ENCODE measurements around the gene FBXL3. TPM values are rescaled to one million over a fixed set of nuclear protein-coding genes. Genes with fewer than 3 reads are reported as not detected.

The FBXL3 gene
- total RNA-seq, 1 experiment from 2014 or later: 22.0 TPM

DNA sequence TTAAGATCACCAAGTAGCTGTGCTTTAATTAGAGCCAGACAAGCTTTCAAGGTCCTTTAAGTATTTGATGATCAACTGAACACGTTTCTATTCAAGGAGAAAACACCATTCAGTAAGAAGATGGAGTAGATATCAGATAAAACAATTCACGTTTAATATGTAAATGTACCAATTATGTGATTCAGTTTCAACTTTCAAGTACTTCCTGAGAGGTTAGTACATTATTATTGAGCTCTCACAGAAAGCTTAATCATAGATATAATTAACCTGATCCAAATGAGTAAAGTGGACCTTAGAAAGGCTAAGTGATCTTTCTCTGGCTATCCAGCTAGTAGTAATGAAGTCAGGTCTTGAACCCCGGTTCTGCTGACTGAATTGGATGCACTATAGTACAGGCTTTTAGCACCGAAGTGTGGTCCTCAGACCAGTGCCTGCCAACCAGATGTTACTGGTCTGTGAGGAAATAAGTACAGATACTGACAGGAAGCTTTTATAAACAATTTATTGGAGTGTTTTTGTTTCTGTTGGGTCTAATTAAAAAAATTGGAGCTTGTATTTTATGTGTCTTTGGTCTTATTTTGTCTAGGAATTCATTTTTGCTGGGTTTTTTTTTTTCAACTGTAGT, 24.9 kb downstream of the FBXL3 start:
- H3K27me3 ChIP-seq (ENCODE audit: insufficient read depth, low read depth): no peaks in the 10 kb centered on the region
- H3K36me3 ChIP-seq (ENCODE audit: low read depth): peaks cover 6% of the 10 kb centered on the region
- H2AFZ ChIP-seq: no peak overlapping the region
- H3K9me2 ChIP-seq (ENCODE audit: insufficient read depth): no peaks in the 10 kb centered on the region
- H3F3A ChIP-seq (ENCODE audit: insufficient read depth, low read depth): peaks cover 13% of the 10 kb centered on the region
- H3K4me2 ChIP-seq: no peak overlapping the region
- TF ChIP-seq, protein P1, sequence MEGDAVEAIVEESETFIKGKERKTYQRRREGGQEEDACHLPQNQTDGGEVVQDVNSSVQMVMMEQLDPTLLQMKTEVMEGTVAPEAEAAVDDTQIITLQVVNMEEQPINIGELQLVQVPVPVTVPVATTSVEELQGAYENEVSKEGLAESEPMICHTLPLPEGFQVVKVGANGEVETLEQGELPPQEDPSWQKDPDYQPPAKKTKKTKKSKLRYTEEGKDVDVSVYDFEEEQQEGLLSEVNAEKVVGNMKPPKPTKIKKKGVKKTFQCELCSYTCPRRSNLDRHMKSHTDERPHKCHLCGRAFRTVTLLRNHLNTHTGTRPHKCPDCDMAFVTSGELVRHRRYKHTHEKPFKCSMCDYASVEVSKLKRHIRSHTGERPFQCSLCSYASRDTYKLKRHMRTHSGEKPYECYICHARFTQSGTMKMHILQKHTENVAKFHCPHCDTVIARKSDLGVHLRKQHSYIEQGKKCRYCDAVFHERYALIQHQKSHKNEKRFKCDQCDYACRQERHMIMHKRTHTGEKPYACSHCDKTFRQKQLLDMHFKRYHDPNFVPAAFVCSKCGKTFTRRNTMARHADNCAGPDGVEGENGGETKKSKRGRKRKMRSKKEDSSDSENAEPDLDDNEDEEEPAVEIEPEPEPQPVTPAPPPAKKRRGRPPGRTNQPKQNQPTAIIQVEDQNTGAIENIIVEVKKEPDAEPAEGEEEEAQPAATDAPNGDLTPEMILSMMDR (conservative IDR thresholded peaks at IDR 0.05): no peak
- TF ChIP-seq EZH2 (IDR thresholded peaks at IDR 0.05; ENCODE audit: low read depth): no peak
- H3K4me1 ChIP-seq (replicated peaks; ENCODE audit: insufficient read depth): no peaks in the 10 kb centered on the region
- no peak overlapping the region for H3K4me3 ChIP-seq
- H3K9me3 ChIP-seq (ENCODE audit: insufficient read depth, low read depth): no peaks in the 10 kb centered on the region
- no peak overlapping the region for H3K27ac ChIP-seq
- no peaks in the 10 kb centered on the region for H3K79me2 ChIP-seq (ENCODE audit: low read depth)
- intact Hi-C loops (cut with micrococcal nuclease; ENCODE audit: unreplicated experiment): loop anchor here (1.0 kb wide), 2 partner anchors 1126 to 1328 kb away; no protein-coding TSS in a partner anchor
- H4K20me1 ChIP-seq (ENCODE audit: insufficient read depth): peaks cover 4% of the 10 kb centered on the region; the same call in 1 of the 2 replicates
- ChIA-PET POLR2A (ENCODE audit: unreplicated experiment) (no interaction called here), CTCF (interaction anchor here (1.8 kb wide), 1 partner anchor 98 kb away, joined by 3 read pairs; no protein-coding TSS in a partner anchor)
- BruUV-seq (replicated peaks): no TSS peak
- DNase-seq: no peak

DNA sequence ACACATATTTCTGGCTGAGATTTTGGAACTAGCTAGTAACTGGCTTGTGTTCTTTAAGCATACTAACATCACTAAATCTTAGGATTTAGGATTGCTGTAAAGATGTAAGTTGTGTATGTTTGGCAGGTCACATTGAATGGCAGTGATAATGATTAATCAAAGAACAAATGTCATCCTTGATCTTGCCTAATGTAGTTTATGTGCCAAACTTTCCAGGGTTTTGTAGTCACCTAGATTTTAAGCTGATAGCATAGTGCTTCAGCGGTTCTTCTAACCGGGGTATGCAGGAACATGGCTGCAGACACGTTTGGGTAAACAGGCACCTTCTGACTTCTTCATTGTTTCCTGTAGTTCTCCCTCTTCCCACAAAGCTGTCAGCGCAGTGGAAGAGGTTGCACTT, 25.4 kb downstream of the FBXL3 start:
- BruUV-seq (replicated peaks): no TSS peak
- Histone ChIP-seq H3K9me2 (ENCODE audit: insufficient read depth) (no peaks in the 10 kb centered on the region), H3K79me2 (ENCODE audit: low read depth) (no peaks in the 10 kb centered on the region), H3K36me3 (ENCODE audit: low read depth) (peaks cover 4% of the 10 kb centered on the region), H3K27me3 (ENCODE audit: insufficient read depth, low read depth) (no peaks in the 10 kb centered on the region), H3K4me3 (no peak overlapping the region), H3F3A (ENCODE audit: insufficient read depth, low read depth) (peaks cover 13% of the 10 kb centered on the region), H3K27ac (no peak overlapping the region), H3K4me1 (replicated peaks; ENCODE audit: insufficient read depth) (no peaks in the 10 kb centered on the region), H2AFZ (no peak overlapping the region), H3K9me3 (ENCODE audit: insufficient read depth, low read depth) (no peaks in the 10 kb centered on the region), H4K20me1 (ENCODE audit: insufficient read depth) (peaks cover 4% of the 10 kb centered on the region; the same call in 1 of the 2 replicates), H3K4me2 (no peak overlapping the region)
- no peak for DNase-seq
- TF ChIP-seq, protein P1 (conservative IDR thresholded peaks at IDR 0.05): no peak
- no peak for TF ChIP-seq EZH2 (IDR thresholded peaks at IDR 0.05; ENCODE audit: low read depth)
- intact Hi-C loops (cut with micrococcal nuclease; ENCODE audit: unreplicated experiment): no loop called here
- CTCF ChIA-PET: interaction anchor here (1.8 kb wide), 1 partner anchor 97 kb away, joined by 3 read pairs; no protein-coding TSS in a partner anchor
- POLR2A ChIA-PET (ENCODE audit: unreplicated experiment): no interaction called here

GRCh38 chr13:77000475-77000874, 26.5 kb downstream of the FBXL3 start:
- CTCF ChIA-PET: interaction anchor here (1.8 kb wide), 1 partner anchor 96 kb away, joined by 3 read pairs; no protein-coding TSS in a partner anchor
- intact Hi-C loops (cut with micrococcal nuclease; ENCODE audit: unreplicated experiment): no loop called here
- Histone ChIP-seq H3K36me3 (ENCODE audit: low read depth) (peaks cover 8% of the 10 kb centered on the region), H3K27ac (no peak overlapping the region), H3K27me3 (ENCODE audit: insufficient read depth, low read depth) (no peaks in the 10 kb centered on the region), H3K9me2 (ENCODE audit: insufficient read depth) (no peaks in the 10 kb centered on the region), H3K9me3 (ENCODE audit: insufficient read depth, low read depth) (no peaks in the 10 kb centered on the region), H3K4me3 (no peak overlapping the region), H4K20me1 (ENCODE audit: insufficient read depth) (peaks cover 4% of the 10 kb centered on the region; the same call in 1 of the 2 replicates), H3K79me2 (ENCODE audit: low read depth) (no peaks in the 10 kb centered on the region), H2AFZ (no peak overlapping the region), H3K4me1 (replicated peaks; ENCODE audit: insufficient read depth) (no peaks in the 10 kb centered on the region), H3K4me2 (no peak overlapping the region), H3F3A (ENCODE audit: insufficient read depth, low read depth) (peaks cover 9% of the 10 kb centered on the region)
- DNase-seq: no peak
- no TSS peak for BruUV-seq (replicated peaks)
- TF ChIP-seq, protein P1 (conservative IDR thresholded peaks at IDR 0.05): no peak
- TF ChIP-seq EZH2 (IDR thresholded peaks at IDR 0.05; ENCODE audit: low read depth): no peak
- POLR2A ChIA-PET (ENCODE audit: unreplicated experiment): interaction anchor here (0.6 kb wide), 1 partner anchor 27 kb away, joined by 5 read pairs; the partner anchor contains the start of gene FBXL3
